A172 (cell line): ENCODE data around the gene SUPT7L. TPM values are rescaled to one million over a fixed set of nuclear protein-coding genes. Genes with fewer than 3 reads are reported as not detected.
A peak's percentile ranks its signal among the peaks of the same experiment; 100 is the strongest.

Source experiments
- DNase-seq: peaks from one replicate; pipeline ENCODE4 v3.0.0-alpha.2; 2015; ENCODE audit warnings: low spot score
- total RNA-seq: library from RNA; depleted of rRNA; stranded (reverse); fragments of >200 nt; shearing (Covaris generic); gene quantifications from 2 replicates; pipeline ENCODE4 v1.2.3, GENCODE V29; 2014; rRNA removed

The SUPT7L gene, protein sequence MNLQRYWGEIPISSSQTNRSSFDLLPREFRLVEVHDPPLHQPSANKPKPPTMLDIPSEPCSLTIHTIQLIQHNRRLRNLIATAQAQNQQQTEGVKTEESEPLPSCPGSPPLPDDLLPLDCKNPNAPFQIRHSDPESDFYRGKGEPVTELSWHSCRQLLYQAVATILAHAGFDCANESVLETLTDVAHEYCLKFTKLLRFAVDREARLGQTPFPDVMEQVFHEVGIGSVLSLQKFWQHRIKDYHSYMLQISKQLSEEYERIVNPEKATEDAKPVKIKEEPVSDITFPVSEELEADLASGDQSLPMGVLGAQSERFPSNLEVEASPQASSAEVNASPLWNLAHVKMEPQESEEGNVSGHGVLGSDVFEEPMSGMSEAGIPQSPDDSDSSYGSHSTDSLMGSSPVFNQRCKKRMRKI
- 29.4 and 32.7 TPM in 2 replicates for total RNA-seq

DNA sequence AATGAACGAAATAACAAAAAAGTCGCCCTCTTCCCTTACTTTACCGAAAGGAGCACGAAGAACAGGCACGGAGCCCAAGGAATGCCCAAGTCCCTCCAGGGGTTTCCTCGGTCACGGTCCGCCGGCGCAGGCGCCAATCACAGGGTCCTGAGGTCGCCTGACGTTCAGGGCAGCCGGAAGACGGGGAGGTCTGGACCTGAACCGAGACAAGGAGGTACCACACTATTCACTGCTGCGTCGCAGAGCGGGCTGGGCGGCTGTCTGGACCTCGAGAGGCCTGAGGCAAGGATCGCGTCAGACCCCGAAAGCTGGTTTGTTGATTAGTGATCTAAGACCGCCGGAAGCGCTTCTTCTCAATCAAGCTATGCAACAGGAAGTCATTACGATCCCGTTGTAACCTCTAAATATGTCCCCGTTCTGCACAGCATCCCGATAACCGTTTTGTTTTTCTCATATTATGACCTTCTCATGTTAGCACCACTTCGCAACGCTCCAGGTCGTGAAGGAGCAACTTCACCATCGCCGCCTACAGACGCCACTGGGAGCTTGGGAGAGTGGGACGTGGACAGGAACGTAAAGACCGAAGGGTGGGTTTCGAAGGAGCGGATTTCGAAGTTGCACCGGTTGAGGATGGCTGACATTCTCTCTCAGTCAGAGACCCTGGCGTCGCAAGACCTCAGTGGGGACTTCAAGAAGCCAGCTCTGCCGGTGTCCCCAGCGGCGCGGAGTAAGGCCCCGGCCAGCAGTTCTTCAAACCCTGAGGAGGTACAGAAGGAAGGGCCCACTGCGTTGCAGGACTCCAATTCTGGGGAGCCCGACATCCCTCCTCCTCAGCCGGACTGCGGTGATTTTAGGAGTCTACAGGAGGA lies at the start of gene SUPT7L, which contains the start of gene SLC4A1AP:
Gene SUPT7L (minus strand): TSS at position 330 of the 869 bp plus-strand sequence. CDS start 1,422 bp downstream, outside the sequence.
Gene SLC4A1AP (plus strand): TSS at position 605 of the 869 bp plus-strand sequence. CDS start 26 bp downstream, at position 631.
- DNase-seq: peak; percentile 83

DNA sequence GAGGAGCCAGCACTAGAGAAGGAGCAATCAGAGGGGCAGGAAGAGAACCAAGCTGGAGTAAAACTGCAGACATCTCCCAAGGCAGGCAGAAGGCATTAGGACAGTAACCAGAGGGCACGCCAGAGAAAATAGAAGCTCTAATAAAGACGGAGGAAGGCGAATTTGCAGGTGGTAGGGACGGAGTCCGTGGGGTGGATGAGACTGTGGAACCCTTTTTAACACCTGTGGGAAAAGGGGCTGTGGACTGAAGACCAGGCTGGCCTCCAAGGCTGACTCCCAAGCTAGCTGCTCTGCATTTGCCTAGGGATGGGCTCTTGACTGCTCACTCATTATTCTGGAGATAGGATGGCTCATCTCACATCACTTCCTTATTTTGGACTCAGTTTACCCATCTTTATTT lies 49.8 kb upstream of the SUPT7L start:
- no peak for DNase-seq

- DNase-seq: no peak
Measured at GRCh38 chr2:27712522-27712921, 49.1 kb upstream of the SUPT7L start.

GRCh38 chr2:27711804-27712203 lies 48.4 kb upstream of the SUPT7L start:
- no peak for DNase-seq

DNA sequence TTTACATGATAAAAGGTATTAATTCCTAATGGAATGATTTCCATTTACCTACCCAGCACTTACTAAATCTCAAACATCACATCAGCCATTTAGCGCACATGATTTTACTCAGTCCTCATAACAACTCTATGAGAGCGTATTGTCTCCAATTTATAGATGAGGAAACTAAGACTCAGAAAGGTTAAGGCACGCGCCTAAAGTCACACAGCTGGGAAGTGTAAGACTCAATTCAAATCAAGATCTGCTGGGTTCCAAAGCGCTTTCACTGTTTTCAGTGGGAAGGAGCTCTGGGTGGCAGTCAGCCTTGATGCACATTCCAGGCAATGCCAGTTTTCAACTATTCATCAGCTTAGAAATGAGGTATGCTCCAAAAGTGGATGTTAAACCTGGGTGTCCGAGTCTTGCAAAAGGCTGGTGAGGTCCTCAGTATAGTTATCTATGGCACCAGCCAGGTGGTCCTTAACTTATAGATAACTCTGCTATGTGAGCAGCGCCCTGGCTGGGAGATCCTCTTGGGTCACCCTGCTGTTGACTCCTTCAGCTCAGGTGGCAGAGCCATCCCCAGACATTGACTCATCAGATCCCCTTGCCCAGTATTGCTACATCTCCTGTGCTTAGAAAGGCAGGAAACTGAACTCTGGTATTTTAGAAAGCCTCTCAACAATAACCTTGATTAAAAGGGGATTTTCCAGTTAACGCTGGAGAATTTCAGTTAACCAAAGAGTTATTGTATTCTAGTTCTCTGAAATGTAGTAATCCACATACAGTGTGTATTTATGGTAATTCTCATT lies 47.4 kb upstream of the SUPT7L start:
- no peak for DNase-seq

GRCh38 chr2:27709960-27710575 lies 46.7 kb upstream of the SUPT7L start:
- DNase-seq: no peak

DNA sequence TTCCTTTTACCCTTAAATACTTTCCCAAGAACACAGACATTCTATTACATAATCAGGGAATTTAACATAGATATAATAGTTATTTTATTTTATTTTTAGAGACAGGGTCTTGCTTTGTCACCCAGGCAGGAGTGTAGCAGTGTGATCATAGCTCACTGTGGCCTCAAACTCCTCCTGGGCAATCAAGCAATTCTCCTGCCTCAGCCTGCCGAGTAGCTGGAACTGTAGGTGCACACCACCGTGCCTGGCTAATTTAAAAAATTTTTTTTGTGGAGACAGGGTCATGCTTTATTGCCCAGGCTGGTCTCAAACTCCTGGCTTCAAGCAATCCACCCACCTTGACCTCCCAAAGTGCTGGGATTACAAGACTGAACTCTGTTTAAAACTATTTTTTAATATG lies 45.9 kb upstream of the SUPT7L start:
- DNase-seq: no peak

GRCh38 chr2:27708666-27709065 lies 45.3 kb upstream of the SUPT7L start:
- DNase-seq: no peak

DNA sequence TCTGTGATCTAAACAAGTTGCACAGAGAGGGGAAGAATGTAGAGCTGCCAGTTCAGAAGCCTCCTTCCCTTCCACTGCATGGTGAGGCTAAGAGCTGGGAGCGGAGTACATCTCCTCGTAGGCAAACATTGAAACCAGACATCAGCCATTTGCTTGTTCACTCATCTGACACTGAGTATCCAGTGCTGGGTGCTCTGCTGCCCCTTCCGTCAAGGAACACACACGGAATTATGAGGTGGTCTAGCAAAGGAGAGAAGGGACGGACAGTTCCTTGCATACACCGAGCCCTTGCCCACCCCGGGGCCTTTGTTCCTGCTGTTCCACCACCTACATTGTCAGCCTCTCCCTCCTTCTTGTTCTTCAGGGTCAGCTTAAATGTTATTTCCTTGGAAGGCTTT lies 44.8 kb upstream of the SUPT7L start:
- no peak for DNase-seq

GRCh38 chr2:27707462-27708256 lies 44.2 kb upstream of the SUPT7L start:
- no peak for DNase-seq

DNA sequence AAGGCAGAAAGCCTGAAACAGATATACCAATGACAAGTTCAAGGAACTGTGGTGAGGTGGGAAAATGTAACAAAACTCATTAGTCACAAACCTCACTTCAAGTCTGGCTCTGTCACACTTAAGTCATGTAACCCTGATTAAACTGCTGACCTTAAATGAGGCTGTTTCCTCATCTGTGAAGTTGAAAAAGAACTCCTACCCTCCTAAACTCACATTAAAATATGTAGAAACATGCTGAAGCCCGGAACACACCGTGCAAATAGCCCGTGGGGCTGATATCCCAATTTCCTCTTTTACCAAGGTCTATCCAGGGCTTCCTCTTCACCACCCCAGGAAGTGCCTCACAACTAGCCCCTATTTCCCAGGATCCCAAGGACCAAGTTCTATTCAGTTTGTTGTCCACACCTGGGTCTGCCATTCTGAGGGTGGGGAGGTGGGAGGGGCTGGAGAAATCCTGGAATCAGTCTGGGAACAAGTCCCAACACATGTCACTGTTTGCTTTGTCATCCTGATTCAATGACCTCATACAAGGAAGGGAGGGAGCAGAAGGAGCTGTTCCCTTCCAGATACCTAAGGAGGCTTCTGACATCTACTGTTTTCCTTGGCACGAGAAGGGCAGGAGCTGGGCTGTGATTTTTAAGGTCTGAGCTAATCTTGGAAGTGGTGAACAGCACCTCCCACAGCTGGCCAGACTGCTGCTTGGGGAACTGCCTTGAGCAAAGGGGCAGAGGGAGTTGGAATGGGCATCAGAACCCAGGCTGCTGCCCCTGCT lies 42.6 kb upstream of the SUPT7L start:
- DNase-seq: peak; percentile 98

DNA sequence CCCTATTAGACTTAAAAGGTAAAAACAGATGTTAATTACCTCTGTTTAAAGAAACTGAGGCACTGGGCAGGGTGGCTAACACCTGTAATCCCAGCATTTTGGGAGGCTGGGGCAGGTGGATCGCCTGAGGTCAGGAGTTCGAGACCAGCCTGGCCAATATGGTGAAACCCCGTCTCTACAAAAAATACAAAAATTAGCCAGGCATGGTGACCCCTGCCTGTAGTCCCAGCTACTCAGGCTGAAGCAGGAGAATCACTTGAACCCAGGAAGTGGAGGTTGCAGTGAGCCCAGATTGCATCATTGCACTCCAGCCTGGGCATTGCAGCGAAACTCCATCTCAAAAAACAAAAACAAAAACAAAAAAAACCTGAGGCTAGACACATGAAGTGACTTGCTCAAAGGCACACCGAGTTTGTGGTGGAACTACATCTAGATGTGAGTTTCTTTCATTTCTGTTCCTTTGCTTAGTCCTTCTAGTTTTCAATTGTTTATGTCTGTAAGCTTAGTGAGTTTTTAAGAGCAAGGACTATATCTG lies 41.0 kb upstream of the SUPT7L start:
- no peak for DNase-seq

- DNase-seq: peak; percentile 84
Measured at GRCh38 chr2:27703638-27704341, 40.4 kb upstream of the SUPT7L start.

DNA sequence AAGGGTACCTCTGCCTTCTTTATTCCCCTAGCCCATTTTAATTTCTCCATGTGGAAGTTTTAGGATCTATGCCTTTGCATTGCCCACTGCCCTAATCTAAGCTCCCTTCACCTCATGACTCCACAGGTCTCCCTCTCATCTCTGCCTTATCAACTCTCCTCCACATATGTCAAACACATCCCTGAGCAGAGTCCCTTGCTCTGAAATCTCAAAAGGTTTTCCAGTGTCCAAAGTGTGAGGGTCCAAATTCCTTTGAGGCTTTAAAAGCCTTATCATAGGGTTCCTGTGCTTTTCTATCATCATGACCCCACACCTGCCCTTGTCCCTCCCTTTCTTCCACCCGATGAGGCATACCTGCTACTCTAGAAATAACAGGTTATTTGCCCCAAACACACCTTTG lies 38.9 kb upstream of the SUPT7L start:
- DNase-seq: no peak

- DNase-seq: no peak
Measured at GRCh38 chr2:27701676-27702075, 38.3 kb upstream of the SUPT7L start.

GRCh38 chr2:27697660-27698059 lies 34.2 kb upstream of the SUPT7L start:
- no peak for DNase-seq

GRCh38 chr2:27690052-27690451 lies 26.6 kb upstream of the SUPT7L start:
- DNase-seq: no peak

DNA sequence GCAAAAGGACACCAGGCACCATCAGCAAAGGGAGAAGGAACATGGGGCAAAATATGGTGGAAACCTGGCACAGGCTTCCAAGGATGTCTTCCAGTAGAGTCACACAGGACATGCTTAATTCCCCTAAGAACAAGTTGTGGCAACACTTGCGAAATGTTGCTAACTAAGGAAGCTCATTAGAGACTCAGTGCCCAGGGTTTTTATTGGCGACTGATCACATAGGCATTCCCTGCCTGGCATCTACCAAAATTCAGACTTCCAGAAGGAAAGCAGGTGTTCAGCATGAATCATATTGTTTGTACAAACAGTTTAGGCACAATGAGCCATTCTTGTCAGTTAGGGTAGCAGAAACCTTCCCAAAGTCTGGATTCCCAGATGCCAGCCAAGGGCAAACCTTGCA lies 26.0 kb upstream of the SUPT7L start:
- no peak for DNase-seq

DNA sequence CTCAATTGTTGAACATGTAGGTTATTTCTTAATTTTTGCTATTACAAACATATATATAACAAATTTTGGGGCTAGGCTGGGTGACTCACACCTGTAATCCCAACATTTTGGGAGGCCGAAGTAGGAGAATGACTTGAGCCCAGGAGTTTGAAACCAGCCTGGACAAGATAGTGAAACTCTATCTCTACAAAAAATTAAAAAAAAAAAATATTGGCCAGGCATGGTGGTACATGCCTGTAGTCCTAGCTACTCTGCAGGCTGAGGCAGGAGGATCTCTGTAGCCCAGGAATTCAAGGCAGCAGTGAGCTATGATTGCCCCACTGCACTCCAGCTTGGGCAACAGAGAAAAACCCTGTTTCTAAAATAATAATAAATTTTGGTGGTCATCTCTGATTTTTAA lies 23.8 kb upstream of the SUPT7L start:
- DNase-seq: no peak
